Measurements from ENCODE around the gene INHA.

Gene INHA

DNA sequence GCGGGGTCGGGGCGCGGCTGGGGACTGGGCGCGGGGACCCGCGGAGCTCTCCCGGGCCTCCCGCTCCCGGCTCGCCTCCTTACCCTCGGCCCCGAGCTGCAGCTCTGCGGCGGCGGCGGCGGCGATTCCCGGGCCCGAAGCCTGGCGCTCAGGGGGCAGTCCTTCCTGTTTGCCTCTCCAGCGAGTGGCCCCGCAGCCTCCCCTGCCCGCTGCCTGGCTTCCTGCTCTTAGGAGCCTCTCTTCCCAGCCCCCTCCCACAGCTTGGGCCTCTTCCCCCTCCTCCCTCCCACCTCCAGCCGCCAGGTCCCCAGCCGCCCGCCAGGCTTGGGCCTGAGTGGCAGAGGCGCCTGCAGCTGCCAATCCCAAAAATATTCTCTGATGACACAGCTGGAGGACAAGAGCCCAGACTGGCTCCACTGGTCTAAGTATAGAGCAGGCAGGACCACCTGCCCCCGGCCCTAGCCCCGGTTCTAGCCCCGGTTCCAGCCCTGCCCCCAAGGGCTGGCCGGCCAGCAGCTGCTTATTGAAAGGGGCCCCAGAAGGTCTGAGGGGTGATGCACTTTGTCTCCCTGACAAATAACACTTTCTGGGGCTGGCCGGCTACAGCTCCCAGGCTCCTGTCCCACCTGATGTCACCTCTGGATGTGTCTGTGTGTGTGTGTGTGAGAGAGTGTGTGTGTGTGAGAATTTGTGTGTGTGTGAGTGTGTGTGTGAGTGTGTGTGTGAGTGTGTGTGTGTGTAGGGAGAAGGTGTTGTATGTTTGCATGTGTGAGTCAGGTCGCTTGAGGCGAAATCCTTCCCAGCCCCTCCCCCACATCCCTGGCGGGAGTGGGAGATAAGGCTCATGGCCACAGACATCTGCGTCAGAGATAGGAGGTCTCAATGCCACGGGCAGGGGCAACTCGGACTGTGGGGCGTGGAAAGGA, 536 bp upstream of the INHA start, which contains the start of gene OBSL1:
Gene OBSL1 (minus strand): TSS at position 229 of the 926 bp plus-strand sequence. CDS start 307 bp downstream, outside the sequence.
- Histone ChIP-seq H3K27me3 (ENCODE audit: insufficient read depth, low read length, poor library complexity) (peaks cover 8% of the 10 kb centered on the region), H3K9ac (ENCODE audit: low read depth, low read length) (peak within 1 kb of the TSS; percentile 60), H2AFZ (ENCODE audit: low read depth, low read length) (peak within 1 kb of the TSS; percentile 68), H3K4me1 (ENCODE audit: insufficient read depth, low read length) (peaks cover 9% of the 10 kb centered on the region), H3K9me3 (ENCODE audit: insufficient read depth, low read length, severe bottlenecking) (no peaks in the 10 kb centered on the region), H4K20me1 (ENCODE audit: insufficient read depth, low read length) (no peaks in the 10 kb centered on the region), H3K36me3 (ENCODE audit: insufficient read depth, low read length) (no peaks in the 10 kb centered on the region; the same call in 1 of the 2 replicates), H3K4me2 (ENCODE audit: insufficient read depth, low read length) (peak within 1 kb of the TSS; percentile 64), H3K27ac (ENCODE audit: low read length) (peak within 1 kb of the TSS; percentile 11; the same call in 1 of the 2 replicates), H3K79me2 (ENCODE audit: insufficient read depth, low read length) (no peaks in the 10 kb centered on the region), H3K4me3 (ENCODE audit: low read depth in 1 of 2, low read length in 2 of 2) (peak within 1 kb of the TSS; percentile 13 to 58; a peak in 3 of 4 replicates)
- no peak for TF ChIP-seq EZH2 (IDR thresholded peaks at IDR 0.05; ENCODE audit: borderline replicate concordance, low read depth, low read length, severe bottlenecking)
- TF ChIP-seq, protein P1, sequence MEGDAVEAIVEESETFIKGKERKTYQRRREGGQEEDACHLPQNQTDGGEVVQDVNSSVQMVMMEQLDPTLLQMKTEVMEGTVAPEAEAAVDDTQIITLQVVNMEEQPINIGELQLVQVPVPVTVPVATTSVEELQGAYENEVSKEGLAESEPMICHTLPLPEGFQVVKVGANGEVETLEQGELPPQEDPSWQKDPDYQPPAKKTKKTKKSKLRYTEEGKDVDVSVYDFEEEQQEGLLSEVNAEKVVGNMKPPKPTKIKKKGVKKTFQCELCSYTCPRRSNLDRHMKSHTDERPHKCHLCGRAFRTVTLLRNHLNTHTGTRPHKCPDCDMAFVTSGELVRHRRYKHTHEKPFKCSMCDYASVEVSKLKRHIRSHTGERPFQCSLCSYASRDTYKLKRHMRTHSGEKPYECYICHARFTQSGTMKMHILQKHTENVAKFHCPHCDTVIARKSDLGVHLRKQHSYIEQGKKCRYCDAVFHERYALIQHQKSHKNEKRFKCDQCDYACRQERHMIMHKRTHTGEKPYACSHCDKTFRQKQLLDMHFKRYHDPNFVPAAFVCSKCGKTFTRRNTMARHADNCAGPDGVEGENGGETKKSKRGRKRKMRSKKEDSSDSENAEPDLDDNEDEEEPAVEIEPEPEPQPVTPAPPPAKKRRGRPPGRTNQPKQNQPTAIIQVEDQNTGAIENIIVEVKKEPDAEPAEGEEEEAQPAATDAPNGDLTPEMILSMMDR (IDR thresholded peaks at IDR 0.05; ENCODE audit: borderline replicate concordance, extremely low read depth, low read length, poor library complexity, severe bottlenecking) = no peak
- peak; percentile 70 for DNase-seq
- peak; percentile 82 for ATAC-seq (ENCODE audit: insufficient read depth, low read depth)

DNA sequence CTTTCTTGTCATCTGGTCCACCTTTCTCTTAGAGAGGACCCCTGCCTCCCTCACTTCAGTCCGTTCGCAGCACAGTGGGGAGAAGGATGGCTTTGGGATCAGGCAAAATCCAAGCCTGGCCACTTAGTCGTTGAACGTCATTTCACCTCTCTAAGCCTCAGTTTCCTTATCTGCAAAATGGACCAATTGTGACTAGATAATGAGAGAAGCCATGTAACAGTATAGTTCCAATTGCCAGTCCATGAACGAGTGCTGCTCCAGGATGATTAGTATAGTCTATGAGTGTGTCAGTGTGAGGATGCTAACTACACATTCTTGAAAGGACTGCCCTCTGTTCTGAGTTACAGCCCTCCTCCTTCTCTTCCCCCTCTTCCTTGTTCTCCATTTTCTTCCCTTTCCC, 1.1 kb downstream of the INHA start:
- DNase-seq = no peak
- Histone ChIP-seq H3K4me2 (ENCODE audit: insufficient read depth, low read length) (no peak overlapping the region), H3K27ac (ENCODE audit: low read length) (no peak overlapping the region), H3K27me3 (ENCODE audit: insufficient read depth, low read length, poor library complexity) (peaks cover 14% of the 10 kb centered on the region), H2AFZ (ENCODE audit: low read depth, low read length) (no peak overlapping the region), H3K9ac (ENCODE audit: low read depth, low read length) (no peak overlapping the region), H4K20me1 (ENCODE audit: insufficient read depth, low read length) (no peaks in the 10 kb centered on the region), H3K36me3 (ENCODE audit: insufficient read depth, low read length) (no peaks in the 10 kb centered on the region; the same call in 1 of the 2 replicates), H3K4me3 (ENCODE audit: low read depth in 1 of 2, low read length in 2 of 2) (no peak overlapping the region), H3K9me3 (ENCODE audit: insufficient read depth, low read length, severe bottlenecking) (no peaks in the 10 kb centered on the region), H3K4me1 (ENCODE audit: insufficient read depth, low read length) (peaks cover 9% of the 10 kb centered on the region), H3K79me2 (ENCODE audit: insufficient read depth, low read length) (no peaks in the 10 kb centered on the region)
- TF ChIP-seq, protein P1 (IDR thresholded peaks at IDR 0.05; ENCODE audit: borderline replicate concordance, extremely low read depth, low read length, poor library complexity, severe bottlenecking) = no peak
- TF ChIP-seq EZH2 (IDR thresholded peaks at IDR 0.05; ENCODE audit: borderline replicate concordance, low read depth, low read length, severe bottlenecking) = no peak
- no peak for ATAC-seq (ENCODE audit: insufficient read depth, low read depth)

DNA sequence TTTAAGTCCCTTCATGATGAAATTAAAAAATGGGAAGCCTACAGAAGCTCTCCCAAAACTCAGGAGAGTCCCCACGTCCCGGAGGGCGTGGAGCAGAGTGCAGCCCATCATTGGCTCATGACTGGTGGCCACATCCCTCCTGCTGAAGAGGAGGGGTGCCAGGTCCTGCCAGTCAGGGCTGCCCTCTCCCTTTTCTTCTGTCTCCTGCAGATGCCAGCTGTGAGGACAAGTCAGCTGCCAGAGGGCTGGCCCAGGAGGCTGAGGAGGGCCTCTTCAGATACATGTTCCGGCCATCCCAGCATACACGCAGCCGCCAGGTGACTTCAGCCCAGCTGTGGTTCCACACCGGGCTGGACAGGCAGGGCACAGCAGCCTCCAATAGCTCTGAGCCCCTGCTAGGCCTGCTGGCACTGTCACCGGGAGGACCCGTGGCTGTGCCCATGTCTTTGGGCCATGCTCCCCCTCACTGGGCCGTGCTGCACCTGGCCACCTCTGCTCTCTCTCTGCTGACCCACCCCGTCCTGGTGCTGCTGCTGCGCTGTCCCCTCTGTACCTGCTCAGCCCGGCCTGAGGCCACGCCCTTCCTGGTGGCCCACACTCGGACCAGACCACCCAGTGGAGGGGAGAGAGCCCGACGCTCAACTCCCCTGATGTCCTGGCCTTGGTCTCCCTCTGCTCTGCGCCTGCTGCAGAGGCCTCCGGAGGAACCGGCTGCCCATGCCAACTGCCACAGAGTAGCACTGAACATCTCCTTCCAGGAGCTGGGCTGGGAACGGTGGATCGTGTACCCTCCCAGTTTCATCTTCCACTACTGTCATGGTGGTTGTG, 2.6 kb downstream of the INHA start:
- DNase-seq = no peak
- Histone ChIP-seq H4K20me1 (ENCODE audit: insufficient read depth, low read length) (no peaks in the 10 kb centered on the region), H3K79me2 (ENCODE audit: insufficient read depth, low read length) (no peaks in the 10 kb centered on the region), H3K4me2 (ENCODE audit: insufficient read depth, low read length) (no peak overlapping the region), H3K9ac (ENCODE audit: low read depth, low read length) (no peak overlapping the region), H3K9me3 (ENCODE audit: insufficient read depth, low read length, severe bottlenecking) (no peaks in the 10 kb centered on the region), H3K27ac (ENCODE audit: low read length) (no peak overlapping the region), H3K4me3 (ENCODE audit: low read depth in 1 of 2, low read length in 2 of 2) (no peak overlapping the region), H3K27me3 (ENCODE audit: insufficient read depth, low read length, poor library complexity) (peaks cover 14% of the 10 kb centered on the region), H3K36me3 (ENCODE audit: insufficient read depth, low read length) (no peaks in the 10 kb centered on the region; the same call in 1 of the 2 replicates), H2AFZ (ENCODE audit: low read depth, low read length) (no peak overlapping the region), H3K4me1 (ENCODE audit: insufficient read depth, low read length) (peaks cover 9% of the 10 kb centered on the region)
- no peak for TF ChIP-seq EZH2 (IDR thresholded peaks at IDR 0.05; ENCODE audit: borderline replicate concordance, low read depth, low read length, severe bottlenecking)
- TF ChIP-seq, protein P1 (IDR thresholded peaks at IDR 0.05; ENCODE audit: borderline replicate concordance, extremely low read depth, low read length, poor library complexity, severe bottlenecking) = no peak
- ATAC-seq (ENCODE audit: insufficient read depth, low read depth) = no peak

Measured in DND-41 (cell line).